ENCODE results near the gene IL1F10.

DNA sequence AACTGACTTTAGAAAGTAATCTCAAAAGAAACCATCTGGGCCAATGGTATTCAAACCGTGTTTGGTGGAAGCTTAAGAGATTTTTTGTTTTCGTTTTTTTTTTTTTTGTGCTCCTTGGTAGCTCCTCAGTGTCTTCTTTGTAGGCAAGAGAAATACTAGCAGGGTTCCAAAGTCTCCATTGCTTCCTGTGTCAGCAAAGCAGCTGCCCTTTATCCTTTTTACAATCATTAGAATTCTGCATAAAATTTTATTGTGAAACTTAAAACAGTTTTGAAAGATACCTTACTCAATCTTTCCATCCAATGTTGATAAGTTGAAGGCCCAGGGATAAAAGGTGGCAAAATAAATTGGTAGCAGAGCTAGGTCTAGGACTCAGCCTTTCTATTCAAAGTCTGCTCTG is 479 bp downstream of the IL1F10 start:
- TF ChIP-seq CTCF (IDR thresholded peaks at IDR 0.05) (no peak), POLR2A (IDR thresholded peaks at IDR 0.05) (no peak)

Measured in ovary (tissue), 3 donors.